CD14-positive monocyte (primary cell): ENCODE results near the gene TTLL13. TPM values are rescaled to one million over a fixed set of nuclear protein-coding genes. Genes with fewer than 3 reads are reported as not detected.

ENCODE experiments used
- DNase-seq, 3 donors: peaks; one replicate each; pipeline ENCODE4 v3.0.0-alpha.2; 2011 to 2022
- H2AFZ ChIP-seq: 2 replicates; pipeline ENCODE4 v1.6.0; 2012; ENCODE audit warnings: mild to moderate bottlenecking, low read depth, low read length, inconsistent platforms; ENCODE audit not compliant: insufficient read depth, poor library complexity, severe bottlenecking
- H3K27ac ChIP-seq, 2 donors: 1 replicate in 1 of 2; 2 replicates in 1 of 2; pipeline ENCODE4 v1.5.1; 2012 to 2013; ENCODE audit warnings: low read length in 2 of 2, control low read depth in 1 of 2, inconsistent platforms in 1 of 2, low read depth in 1 of 2, mild to moderate bottlenecking in 1 of 2
- H3K27me3 ChIP-seq, 2 donors: one replicate each; pipeline versions ENCODE4 v1.6.0 to v1.6.1; 2011 to 2013; ENCODE audit warnings: low read length in 2 of 2; ENCODE audit not compliant: control insufficient read depth in 2 of 2, insufficient read depth in 2 of 2
- H3K36me3 ChIP-seq, 2 donors: replicated peaks in 1 of 2; 1 replicate in 1 of 2; 2 replicates in 1 of 2; pipeline versions ENCODE4 v1.5.1 to v1.6.1; 2012 to 2013; ENCODE audit warnings: low read length in 2 of 2, control low read depth in 1 of 2, inconsistent platforms in 1 of 2, mild to moderate bottlenecking in 1 of 2; ENCODE audit not compliant: insufficient read depth in 2 of 2, control insufficient read depth in 1 of 2
- H3K4me1 ChIP-seq, 2 donors: 1 replicate in 1 of 2; 2 replicates in 1 of 2; pipeline versions ENCODE4 v1.5.1 to v1.6.1; 2012 to 2013; ENCODE audit warnings: low read length in 2 of 2, control low read depth in 1 of 2, inconsistent platforms in 1 of 2, mild to moderate bottlenecking in 1 of 2, moderate library complexity in 1 of 2; ENCODE audit not compliant: insufficient read depth in 2 of 2, control insufficient read depth in 1 of 2
- H3K4me2 ChIP-seq: replicated peaks from 2 replicates; pipeline ENCODE3; 2012; ENCODE audit warnings: low read length, moderate library complexity, mild to moderate bottlenecking; ENCODE audit not compliant: poor library complexity, severe bottlenecking; ENCODE audit errors: extremely low read depth
- H3K4me3 ChIP-seq, 3 experiments: fragments of 200-600 bp in 1 of 3; sonication (generic) in 1 of 3; replicated peaks in 1 of 3; 1 replicate in 2 of 3; 2 replicates in 1 of 3; pipeline ENCODE4 v1.5.1; 2011 to 2013; ENCODE audit warnings: low read length in 3 of 3, mild to moderate bottlenecking in 3 of 3, control low read depth in 2 of 3, low read depth in 2 of 3, inconsistent platforms in 1 of 3, moderate library complexity in 1 of 3
- H3K79me2 ChIP-seq: 2 replicates; pipeline ENCODE4 v1.6.0; 2012; ENCODE audit warnings: mild to moderate bottlenecking, control low read depth, inconsistent platforms, low read length, moderate library complexity; ENCODE audit not compliant: insufficient read depth
- H3K9ac ChIP-seq: 2 replicates; pipeline ENCODE4 v1.6.0; 2017; ENCODE audit warnings: low read length, mild to moderate bottlenecking; ENCODE audit not compliant: insufficient read depth, poor library complexity, severe bottlenecking
- H3K9me3 ChIP-seq, 2 donors: replicated peaks in 1 of 2; 1 replicate in 1 of 2; 2 replicates in 1 of 2; pipeline versions ENCODE4 v1.5.1 to v1.6.1; 2012 to 2013; ENCODE audit warnings: low read length in 2 of 2, control low read depth in 1 of 2; ENCODE audit not compliant: control insufficient read depth in 1 of 2, insufficient read depth in 1 of 2
- H4K20me1 ChIP-seq: 2 replicates; pipeline ENCODE4 v1.6.0; 2012; ENCODE audit warnings: mild to moderate bottlenecking, low read length, control low read depth, moderate library complexity; ENCODE audit not compliant: insufficient read depth
- H3K27ac Mint-ChIP-seq, 7 donors: one replicate each; pipeline ENCODE4 v1.8.0; 2020; ENCODE audit warnings: mild to moderate bottlenecking in 7 of 7, mixed read lengths in 7 of 7, moderate library complexity in 6 of 7, inconsistent platforms in 2 of 7
- H3K27me3 Mint-ChIP-seq, 3 donors: one replicate each; pipeline ENCODE4 v1.8.0; 2021 to 2022; ENCODE audit warnings: low read depth in 3 of 3, mild to moderate bottlenecking in 3 of 3, mixed read lengths in 3 of 3, moderate library complexity in 3 of 3, inconsistent platforms in 1 of 3
- H3K36me3 Mint-ChIP-seq, 2 donors: one replicate each; pipeline ENCODE4 v1.8.0; 2020; ENCODE audit warnings: mixed read lengths in 2 of 2, inconsistent platforms in 1 of 2, mild to moderate bottlenecking in 1 of 2
- H3K4me1 Mint-ChIP-seq: one replicate; pipeline ENCODE4 v1.8.0; 2020; ENCODE audit warnings: mild to moderate bottlenecking, mixed read lengths
- H3K4me3 Mint-ChIP-seq, 2 donors: one replicate each; pipeline ENCODE4 v1.8.0; 2020; ENCODE audit warnings: mild to moderate bottlenecking in 2 of 2, mixed read lengths in 2 of 2, moderate library complexity in 1 of 2
- H3K9me3 Mint-ChIP-seq, 7 donors: one replicate each; pipeline ENCODE4 v1.8.0; 2020 to 2022; ENCODE audit warnings: mixed read lengths in 7 of 7, mild to moderate bottlenecking in 6 of 7, moderate library complexity in 6 of 7, inconsistent platforms in 2 of 7
- WGBS: methylation state at CpG from one replicate; pipeline ENCODE4 v1.1.5; 2013; ENCODE audit warnings: missing lambda C conversion rate; ENCODE audit not compliant: insufficient coverage; 5-methylcytosine and 5-hydroxymethylcytosine counted together
- intact Hi-C, 2 donors: fragments of 100-400 bp; cut with micrococcal nuclease; formaldehyde crosslinking; loops; one replicate each; pipeline versions ENCODE4 v1.15.0 to v1.15.1; 2023
- polyA plus RNA-seq, 3 donors: library from polyadenylated mRNA; depleted of rRNA in 1 of 3; unstranded in 2 of 3; stranded (reverse) in 1 of 3; fragments of 300-500 nt in 2 of 3; fragments of >200 nt in 1 of 3; fragmentation: Illumina TruSeq in 2 of 3; gene quantifications; 1 replicate in 2 of 3; 2 replicates in 1 of 3; pipeline ENCODE4 v1.2.3, GENCODE V29; 2012 to 2021
- TF ChIP-seq, protein P1 (sequence below): fragments of 200-600 bp; IDR thresholded peaks from one replicate; pipeline ENCODE4 v1.8.0; 2022; ENCODE audit warnings: antibody characterized with exemption, mild to moderate bottlenecking

TTLL13 gene
- polyA plus RNA-seq, 3 donors: 0.08 to 0.13 TPM; not detected in 1

GRCh38 chr15:90286678-90287077 is 37.3 kb downstream of the TTLL13 start:
- DNase-seq: peak in 1 of 3 donors; percentile 27
- Histone ChIP-seq H4K20me1 (no peaks in the 10 kb centered on the region), H3K9ac (no peak overlapping the region), H3K4me2 (no peak overlapping the region), H3K27me3 (no peaks in the 10 kb centered on the region), H3K4me3 (no peak overlapping the region), H3K36me3 (no peaks in the 10 kb centered on the region), H2AFZ (no peak overlapping the region), H3K9me3 (no peaks in the 10 kb centered on the region), H3K27ac (no peak overlapping the region), H3K79me2 (no peaks in the 10 kb centered on the region), H3K4me1 (peaks cover 0 to 4% of the 10 kb centered on the region in 2 donors)
- intact Hi-C loops: loop anchor here in 1 of 2 donors (10.0 kb wide), 1 partner anchor 142 kb away; no protein-coding TSS in a partner anchor
- TF ChIP-seq, protein P1, sequence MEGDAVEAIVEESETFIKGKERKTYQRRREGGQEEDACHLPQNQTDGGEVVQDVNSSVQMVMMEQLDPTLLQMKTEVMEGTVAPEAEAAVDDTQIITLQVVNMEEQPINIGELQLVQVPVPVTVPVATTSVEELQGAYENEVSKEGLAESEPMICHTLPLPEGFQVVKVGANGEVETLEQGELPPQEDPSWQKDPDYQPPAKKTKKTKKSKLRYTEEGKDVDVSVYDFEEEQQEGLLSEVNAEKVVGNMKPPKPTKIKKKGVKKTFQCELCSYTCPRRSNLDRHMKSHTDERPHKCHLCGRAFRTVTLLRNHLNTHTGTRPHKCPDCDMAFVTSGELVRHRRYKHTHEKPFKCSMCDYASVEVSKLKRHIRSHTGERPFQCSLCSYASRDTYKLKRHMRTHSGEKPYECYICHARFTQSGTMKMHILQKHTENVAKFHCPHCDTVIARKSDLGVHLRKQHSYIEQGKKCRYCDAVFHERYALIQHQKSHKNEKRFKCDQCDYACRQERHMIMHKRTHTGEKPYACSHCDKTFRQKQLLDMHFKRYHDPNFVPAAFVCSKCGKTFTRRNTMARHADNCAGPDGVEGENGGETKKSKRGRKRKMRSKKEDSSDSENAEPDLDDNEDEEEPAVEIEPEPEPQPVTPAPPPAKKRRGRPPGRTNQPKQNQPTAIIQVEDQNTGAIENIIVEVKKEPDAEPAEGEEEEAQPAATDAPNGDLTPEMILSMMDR: peak; percentile 57
- Mint-ChIP-seq H3K27me3 (peaks cover 0 to 4% (median 0%) of the 10 kb centered on the region in 3 donors), H3K27ac (no peak overlapping the region), H3K4me1 (peaks cover 3% of the 10 kb centered on the region), H3K36me3 (no peaks in the 10 kb centered on the region), H3K9me3 (no peaks in the 10 kb centered on the region), H3K4me3 (no peak overlapping the region)

DNA sequence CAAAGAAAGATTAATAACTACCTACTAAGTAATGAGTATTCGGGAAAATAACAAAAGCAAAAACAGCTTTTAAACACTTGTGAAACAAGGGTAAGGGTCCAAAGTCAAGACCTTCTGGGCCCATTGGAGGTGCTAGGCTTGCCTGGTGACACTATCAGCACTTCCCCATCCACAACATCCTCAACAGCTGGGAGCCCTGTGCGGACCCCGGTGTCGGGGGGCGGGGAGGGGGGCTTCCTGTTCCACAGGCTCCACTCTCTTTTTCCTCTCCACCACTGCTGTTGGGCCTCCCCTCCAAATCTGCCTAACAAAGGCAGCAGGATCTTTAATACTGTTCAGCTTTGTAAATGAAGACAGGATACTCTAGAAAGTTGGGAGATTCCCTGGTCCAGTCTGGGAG is 37.7 kb downstream of the TTLL13 start:
- Mint-ChIP-seq H3K4me3 (no peak overlapping the region), H3K27ac (no peak overlapping the region), H3K9me3 (no peaks in the 10 kb centered on the region), H3K4me1 (peaks cover 2% of the 10 kb centered on the region), H3K27me3 (peaks cover 0 to 4% (median 0%) of the 10 kb centered on the region in 3 donors), H3K36me3 (no peaks in the 10 kb centered on the region)
- Histone ChIP-seq H3K9ac (no peak overlapping the region), H3K4me3 (no peak overlapping the region), H3K9me3 (no peaks in the 10 kb centered on the region), H4K20me1 (no peaks in the 10 kb centered on the region), H3K4me2 (no peak overlapping the region), H2AFZ (no peak overlapping the region), H3K79me2 (no peaks in the 10 kb centered on the region), H3K27me3 (no peaks in the 10 kb centered on the region), H3K27ac (no peak overlapping the region), H3K4me1 (peaks cover 0 to 5% of the 10 kb centered on the region in 2 donors), H3K36me3 (no peaks in the 10 kb centered on the region)
- intact Hi-C loops: loop anchor here in 1 of 2 donors (10.0 kb wide), 1 partner anchor 142 kb away; no protein-coding TSS in a partner anchor
- TF ChIP-seq, protein P1: no peak
- DNase-seq: no peak
- WGBS: no CpG with 5 or more reads among the region's 5 CpGs
